Measurements from ENCODE around the gene RAB3GAP2.

- TF ChIP-seq CTCF (IDR thresholded peaks at IDR 0.05) = no peak
- TF ChIP-seq MLX (CRISPR knock-in tag; IDR thresholded peaks at IDR 0.05) = no peak
- no peak for TF ChIP-seq ZNF232 (CRISPR knock-in tag; IDR thresholded peaks at IDR 0.05)
- no peak for TF ChIP-seq ARID4B (CRISPR knock-in tag; IDR thresholded peaks at IDR 0.05; ENCODE audit: borderline replicate concordance)
- no peak for TF ChIP-seq ESRRA (CRISPR knock-in tag; IDR thresholded peaks at IDR 0.05; ENCODE audit: borderline replicate concordance)
- no peak for TF ChIP-seq E2F1 (CRISPR knock-in tag; IDR thresholded peaks at IDR 0.05)
- TF ChIP-seq KAT7 (CRISPR knock-in tag; IDR thresholded peaks at IDR 0.05; ENCODE audit: borderline replicate concordance) = no peak
- TF ChIP-seq IRF1 (CRISPR knock-in tag; IDR thresholded peaks at IDR 0.05) = no peak
- no peak for TF ChIP-seq CREB1 (CRISPR knock-in tag; IDR thresholded peaks at IDR 0.05)
These were observed 21.6 kb downstream of the RAB3GAP2 start for GRCh38 chr1:220250681-220251080.
